ENCODE measurements around the gene TAS2R20. TPM values are rescaled to one million over a fixed set of nuclear protein-coding genes. Genes with fewer than 3 reads are reported as not detected.
A peak's percentile ranks its signal among the peaks of the same experiment; 100 is the strongest.

TAS2R20 gene
- total RNA-seq, 2 experiments from 2014 or later, result 1.9 to 2.2 TPM

DNA sequence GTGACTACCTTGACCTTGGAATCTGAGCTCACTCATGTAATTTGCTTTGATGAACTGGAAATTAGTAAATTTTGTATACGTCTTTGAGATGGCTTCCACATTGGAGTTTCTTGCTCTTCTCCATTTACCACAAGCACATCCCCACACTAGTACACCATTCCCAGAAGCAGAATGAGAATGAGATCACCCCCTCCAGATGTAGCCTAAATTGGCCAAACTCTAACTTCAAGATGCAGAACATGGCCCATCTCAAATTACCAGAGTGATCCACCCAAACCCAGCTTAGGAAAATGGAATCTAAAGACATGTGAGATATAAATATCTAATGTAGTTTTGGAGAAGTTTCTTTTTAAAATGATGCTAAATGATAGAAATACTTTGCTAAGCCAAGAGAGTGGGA, 9.5 kb upstream of the TAS2R20 start:
- CTCF ChIA-PET, result no interaction called here
- peaks cover 5% of the 10 kb centered on the region for H3K9me3 Mint-ChIP-seq (ENCODE audit: insufficient read depth)
- POLR2A ChIA-PET, result no interaction called here

DNA sequence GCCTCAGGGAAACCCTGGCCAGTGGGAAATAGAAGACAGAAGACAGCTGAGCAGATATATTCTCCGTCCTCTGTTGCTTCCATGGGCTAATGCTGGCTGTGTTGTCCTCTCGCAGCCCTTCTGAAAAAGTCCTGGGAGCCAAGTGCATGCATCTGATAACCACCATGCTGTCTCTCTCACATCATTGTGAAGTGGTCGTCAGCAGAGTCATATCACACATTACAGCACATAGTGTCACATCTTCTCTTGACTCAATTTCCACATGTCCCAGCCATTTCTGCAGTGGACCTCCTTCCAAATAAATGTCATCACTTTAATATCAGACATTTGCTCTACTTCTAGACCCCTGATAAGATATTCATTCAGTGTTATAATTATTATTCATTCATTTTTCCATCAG, 3.8 kb downstream of the TAS2R20 start:
- Mint-ChIP-seq H3K4me3 (no peak overlapping the region), H3K27me3 (ENCODE audit: low read depth) (no peaks in the 10 kb centered on the region), H3K9me3 (ENCODE audit: insufficient read depth) (peaks cover 12% of the 10 kb centered on the region), H3K36me3 (ENCODE audit: low read depth) (peaks cover 31% of the 10 kb centered on the region), H3K27ac (no peak overlapping the region), H3K4me1 (ENCODE audit: low read depth) (no peaks in the 10 kb centered on the region)
- no peak for DNase-seq
- ChIA-PET POLR2A (no interaction called here), CTCF (no interaction called here)
- no peak for ATAC-seq

More for the DNA sequence above, 9.5 kb upstream of the TAS2R20 start:
- DNase-seq, result no peak
- Mint-ChIP-seq H3K4me1 (ENCODE audit: low read depth) (no peaks in the 10 kb centered on the region), H3K36me3 (ENCODE audit: low read depth) (no peaks in the 10 kb centered on the region), H3K27ac (no peak overlapping the region), H3K4me3 (no peak overlapping the region), H3K27me3 (ENCODE audit: low read depth) (no peaks in the 10 kb centered on the region)
- ATAC-seq, result no peak

DNA sequence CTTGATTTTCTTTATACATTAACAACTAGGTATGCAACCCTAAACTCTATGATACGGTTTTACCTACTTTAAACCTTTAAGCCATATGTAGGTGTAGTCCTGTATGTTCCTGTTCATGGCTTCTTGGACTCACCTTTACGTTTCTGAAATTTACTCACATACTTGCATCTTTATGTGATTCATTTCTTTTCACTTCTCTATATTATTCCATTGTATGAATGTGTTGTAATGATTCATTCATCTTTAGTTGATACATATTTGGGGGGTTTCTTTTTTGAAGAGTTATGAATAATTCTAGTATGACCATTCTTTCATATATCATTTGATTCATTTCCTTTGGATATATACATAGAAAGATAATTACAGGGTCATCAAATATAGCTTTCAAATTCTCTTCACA, 9.0 kb downstream of the TAS2R20 start:
- H3K27ac Mint-ChIP-seq, result no peak overlapping the region
- no peaks in the 10 kb centered on the region for H3K4me1 Mint-ChIP-seq (ENCODE audit: low read depth)
- H3K27me3 Mint-ChIP-seq (ENCODE audit: low read depth), result peaks cover 9% of the 10 kb centered on the region
- no peak overlapping the region for H3K4me3 Mint-ChIP-seq
- peaks cover 12% of the 10 kb centered on the region for H3K9me3 Mint-ChIP-seq (ENCODE audit: insufficient read depth)
- ChIA-PET POLR2A (no interaction called here), CTCF (no interaction called here)
- ATAC-seq (no peak), DNase-seq (no peak)
- H3K36me3 Mint-ChIP-seq (ENCODE audit: low read depth), result peaks cover 29% of the 10 kb centered on the region

DNA sequence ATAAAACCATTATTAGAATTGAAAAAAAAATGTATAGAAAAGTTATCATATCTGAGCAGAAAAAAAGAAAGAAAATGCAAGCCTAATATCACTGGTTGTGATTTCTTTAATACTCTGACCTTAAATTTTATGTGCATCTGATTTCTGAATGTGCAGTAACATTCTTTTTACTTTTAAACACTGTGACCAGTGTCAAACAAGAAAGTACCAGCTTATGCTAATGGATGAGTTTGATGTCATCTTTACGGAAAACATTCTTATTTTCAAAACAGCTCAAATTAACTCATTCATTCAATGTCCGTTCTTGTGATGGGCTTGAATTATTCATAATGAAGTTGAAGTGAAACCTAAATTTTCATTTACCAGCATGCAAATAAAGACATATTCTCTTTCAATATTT, 11.3 kb downstream of the TAS2R20 start, which contains the start of gene TAS2R50:
TAS2R50 (minus strand) TSS at position 101 of the 400 bp plus-strand sequence; CDS start at position 49, 52 bp downstream.
- Mint-ChIP-seq H3K4me3 (no peak within 1 kb of the TSS), H3K9me3 (ENCODE audit: insufficient read depth) (peaks cover 7% of the 10 kb centered on the region), H3K4me1 (ENCODE audit: low read depth) (peaks cover 17% of the 10 kb centered on the region), H3K27me3 (ENCODE audit: low read depth) (peaks cover 12% of the 10 kb centered on the region), H3K27ac (no peak within 1 kb of the TSS), H3K36me3 (ENCODE audit: low read depth) (peaks cover 27% of the 10 kb centered on the region)
- ChIA-PET CTCF (interaction anchor here (0.7 kb wide), 1 partner anchor 213 kb away, joined by 3 read pairs; no protein-coding TSS in a partner anchor), POLR2A (no interaction called here)
- DNase-seq (no peak), ATAC-seq (no peak)

DNA sequence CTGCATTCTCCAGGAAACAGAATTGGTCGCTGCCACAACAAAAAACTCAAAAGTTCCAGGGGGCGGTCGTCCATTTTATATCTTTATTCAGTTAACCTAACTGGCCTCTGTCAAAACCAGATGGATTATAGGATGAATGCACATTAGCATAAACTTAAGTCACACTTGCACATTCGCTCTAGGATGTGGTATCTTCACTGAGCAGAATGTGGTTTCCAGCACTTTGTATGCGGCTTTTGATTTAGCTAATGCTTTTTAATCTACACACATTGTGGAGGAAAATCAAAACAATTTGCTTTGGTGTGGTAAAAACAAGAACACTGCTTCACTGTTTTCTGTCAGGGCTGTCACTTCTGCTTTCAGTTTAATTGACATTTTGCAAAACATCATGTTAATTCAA, 15.9 kb downstream of the TAS2R20 start:
- ATAC-seq (peak; percentile 90), DNase-seq (peak; percentile 80)
- Mint-ChIP-seq H3K27me3 (ENCODE audit: low read depth) (peaks cover 34% of the 10 kb centered on the region), H3K4me1 (ENCODE audit: low read depth) (peaks cover 24% of the 10 kb centered on the region), H3K36me3 (ENCODE audit: low read depth) (peaks cover 16% of the 10 kb centered on the region), H3K4me3 (peak overlapping the region; percentile 35), H3K27ac (no peak overlapping the region), H3K9me3 (ENCODE audit: insufficient read depth) (no peaks in the 10 kb centered on the region)
- CTCF ChIA-PET, result no interaction called here
- POLR2A ChIA-PET, result interaction anchor here (0.8 to 1.1 kb wide), 2 partner anchors 188 to 189 kb away, joined by 4 read pairs; partner anchors contain the start of gene SMIM10L1

DNA sequence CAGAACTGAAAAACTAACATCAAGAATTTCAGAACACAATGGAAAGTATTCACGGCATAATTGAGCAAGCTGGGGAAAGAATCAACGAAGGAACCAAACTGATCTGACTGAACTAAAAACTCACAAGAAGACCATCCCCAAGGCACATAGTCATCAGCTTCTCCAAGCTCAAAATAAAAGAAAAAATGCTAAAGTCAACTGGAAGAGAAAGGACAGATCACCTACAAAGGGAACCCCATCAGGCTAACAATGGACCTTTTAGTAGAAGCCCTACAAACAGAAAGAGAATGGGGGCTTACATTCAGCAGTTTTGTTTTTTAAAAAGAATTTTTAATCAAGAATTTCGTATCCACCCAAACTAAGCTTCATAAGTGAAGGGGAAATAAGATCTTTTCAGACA, 23.1 kb downstream of the TAS2R20 start:
- DNase-seq (no peak), ATAC-seq (no peak)
- ChIA-PET POLR2A (no interaction called here), CTCF (interaction anchor here (1.6 kb wide), 1 partner anchor 11 kb away, joined by 4 read pairs; no protein-coding TSS in a partner anchor)
- Mint-ChIP-seq H3K9me3 (ENCODE audit: insufficient read depth) (no peaks in the 10 kb centered on the region), H3K36me3 (ENCODE audit: low read depth) (peaks cover 17% of the 10 kb centered on the region), H3K27me3 (ENCODE audit: low read depth) (peaks cover 26% of the 10 kb centered on the region), H3K27ac (no peak overlapping the region), H3K4me3 (no peak overlapping the region), H3K4me1 (ENCODE audit: low read depth) (no peaks in the 10 kb centered on the region)

DNA sequence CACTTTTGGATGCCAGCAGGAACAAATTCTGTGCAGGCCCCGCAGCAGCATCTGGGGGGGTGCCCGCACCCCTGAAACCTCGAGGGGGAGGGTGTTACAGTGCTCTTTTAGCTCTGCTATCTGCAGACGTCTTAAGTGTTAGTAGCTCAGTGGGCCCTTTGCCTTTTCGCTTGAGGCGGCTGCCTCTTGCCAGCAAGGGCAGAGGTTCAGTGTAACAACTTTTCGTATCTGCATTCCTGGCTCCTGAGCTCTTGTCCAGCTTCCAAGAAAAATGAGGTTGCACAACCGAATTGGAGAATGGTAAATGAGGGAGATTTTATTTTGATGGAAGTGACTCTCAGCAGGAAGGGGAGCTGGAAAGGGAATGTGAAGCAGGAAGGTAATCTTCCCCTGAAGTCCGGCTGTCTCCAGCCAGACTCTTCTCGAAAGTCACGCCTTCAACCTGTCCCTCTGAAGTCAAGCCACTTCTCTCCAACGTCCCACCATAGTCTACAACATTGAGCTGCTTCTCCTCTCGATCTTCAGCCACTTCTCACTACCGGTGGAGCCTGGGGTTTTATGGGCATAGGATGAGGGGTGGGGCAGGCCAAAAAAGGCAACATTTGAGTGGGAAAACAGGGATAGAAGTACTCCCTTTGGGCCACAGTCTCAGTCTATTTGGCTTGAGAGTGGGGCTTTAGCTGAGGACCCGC, 29.2 kb downstream of the TAS2R20 start:
- no peak overlapping the region for H3K27ac Mint-ChIP-seq
- ChIA-PET CTCF (interaction anchor here (0.9 kb wide), 1 partner anchor 518 kb away, joined by 3 read pairs; no protein-coding TSS in a partner anchor), POLR2A (no interaction called here)

DNA sequence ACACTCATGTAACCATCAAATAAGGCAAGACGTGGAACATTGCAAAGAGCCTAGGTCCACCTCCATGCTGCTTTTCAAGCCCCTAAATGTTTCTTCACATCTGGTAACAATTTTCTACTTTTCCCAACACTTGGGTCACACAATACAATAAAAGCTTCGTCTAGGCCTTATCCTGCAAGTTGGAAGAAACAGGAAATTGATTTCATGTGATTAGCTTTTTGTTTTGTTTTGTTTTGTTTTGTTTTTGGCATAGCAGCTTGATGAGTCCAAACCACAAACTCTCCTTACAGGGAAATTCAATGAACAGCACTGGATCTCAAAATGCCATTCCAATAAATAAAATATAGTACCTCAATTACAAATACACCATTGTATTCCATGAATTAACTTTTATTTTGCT, 30.7 kb downstream of the TAS2R20 start:
- no peaks in the 10 kb centered on the region for H3K27me3 Mint-ChIP-seq (ENCODE audit: low read depth)
- ChIA-PET CTCF (no interaction called here), POLR2A (no interaction called here)
- H3K4me1 Mint-ChIP-seq (ENCODE audit: low read depth), result peaks cover 1% of the 10 kb centered on the region
- H3K4me3 Mint-ChIP-seq, result no peak overlapping the region
- H3K36me3 Mint-ChIP-seq (ENCODE audit: low read depth), result peaks cover 11% of the 10 kb centered on the region
- ATAC-seq, result no peak
- no peak overlapping the region for H3K27ac Mint-ChIP-seq
- H3K9me3 Mint-ChIP-seq (ENCODE audit: insufficient read depth), result no peaks in the 10 kb centered on the region
- DNase-seq, result no peak

More for the DNA sequence above, 29.2 kb downstream of the TAS2R20 start:
- ATAC-seq (no peak), DNase-seq (no peak)
- H3K4me3 Mint-ChIP-seq, result no peak overlapping the region
- peaks cover 1% of the 10 kb centered on the region for H3K4me1 Mint-ChIP-seq (ENCODE audit: low read depth)
- peaks cover 15% of the 10 kb centered on the region for H3K36me3 Mint-ChIP-seq (ENCODE audit: low read depth)
- no peaks in the 10 kb centered on the region for H3K27me3 Mint-ChIP-seq (ENCODE audit: low read depth)
- no peaks in the 10 kb centered on the region for H3K9me3 Mint-ChIP-seq (ENCODE audit: insufficient read depth)

DNA sequence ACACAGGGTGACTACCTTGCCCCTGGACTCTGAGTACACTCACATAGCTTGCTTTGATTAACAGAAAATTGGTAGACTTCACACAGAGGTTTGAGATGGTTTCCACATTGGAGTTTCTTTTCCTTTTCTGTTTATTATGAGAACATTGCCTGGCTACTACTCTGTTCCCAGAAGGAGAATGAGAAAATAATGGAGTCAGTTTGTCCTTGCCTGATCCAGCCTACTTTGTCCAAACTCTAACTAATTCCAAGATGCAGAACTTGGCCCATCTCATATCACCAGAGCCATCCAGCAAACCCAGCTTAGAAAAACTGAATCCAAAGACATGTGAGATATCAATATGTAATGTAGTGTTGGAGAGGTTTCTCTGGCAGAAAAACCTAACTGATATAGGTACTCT, 31.8 kb downstream of the TAS2R20 start:
- POLR2A ChIA-PET, result no interaction called here
- no peaks in the 10 kb centered on the region for H3K9me3 Mint-ChIP-seq (ENCODE audit: insufficient read depth)
- no peaks in the 10 kb centered on the region for H3K27me3 Mint-ChIP-seq (ENCODE audit: low read depth)
- H3K4me1 Mint-ChIP-seq (ENCODE audit: low read depth), result peaks cover 1% of the 10 kb centered on the region
- H3K27ac Mint-ChIP-seq, result no peak overlapping the region
- H3K4me3 Mint-ChIP-seq, result no peak overlapping the region
- DNase-seq (no peak), ATAC-seq (no peak)
- CTCF ChIA-PET, result no interaction called here
- H3K36me3 Mint-ChIP-seq (ENCODE audit: low read depth), result peaks cover 11% of the 10 kb centered on the region

DNA sequence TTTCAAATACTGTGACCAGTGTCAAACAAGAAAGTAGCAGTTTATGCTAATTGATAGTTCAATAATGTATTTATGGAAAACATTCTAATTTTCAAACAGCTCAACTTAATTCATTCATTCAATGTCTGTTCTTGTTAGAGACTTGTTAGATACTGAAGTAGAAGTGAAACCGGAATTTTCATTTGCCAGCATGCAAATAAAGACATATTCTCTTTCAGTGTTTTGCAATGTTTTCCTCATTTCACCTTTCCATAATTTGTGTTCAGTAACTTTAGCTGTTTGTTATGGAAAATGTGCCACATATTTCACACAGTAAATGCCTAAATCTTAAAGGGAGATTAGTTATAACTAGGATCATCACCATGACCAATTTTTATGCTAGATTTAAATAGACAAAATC, 32.6 kb downstream of the TAS2R20 start:
- Mint-ChIP-seq H3K9me3 (ENCODE audit: insufficient read depth) (no peaks in the 10 kb centered on the region), H3K4me1 (ENCODE audit: low read depth) (peaks cover 8% of the 10 kb centered on the region), H3K27ac (no peak overlapping the region), H3K36me3 (ENCODE audit: low read depth) (peaks cover 11% of the 10 kb centered on the region), H3K27me3 (ENCODE audit: low read depth) (no peaks in the 10 kb centered on the region), H3K4me3 (no peak overlapping the region)
- POLR2A ChIA-PET, result no interaction called here
- DNase-seq (no peak), ATAC-seq (no peak)
- CTCF ChIA-PET, result no interaction called here

DNA sequence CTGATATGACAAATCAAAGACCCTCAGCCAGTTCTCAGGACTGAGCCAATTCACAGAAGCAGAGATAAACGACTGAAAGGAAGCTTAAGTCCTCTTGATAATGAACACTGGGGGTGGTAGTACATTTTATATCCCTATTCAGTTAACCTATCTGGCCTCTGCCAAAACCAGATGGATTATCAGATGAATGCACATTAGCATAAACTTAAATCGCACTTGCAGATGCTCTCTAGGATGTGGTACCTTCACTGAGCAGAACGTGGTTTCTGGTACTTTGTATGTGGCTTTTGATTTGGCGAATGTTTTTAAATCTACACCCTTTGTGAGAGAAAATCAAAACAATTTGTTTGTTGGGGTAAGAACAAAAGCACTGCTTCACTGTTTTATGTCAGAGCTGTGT, 37.9 kb downstream of the TAS2R20 start:
- Mint-ChIP-seq H3K4me3 (no peak overlapping the region), H3K9me3 (ENCODE audit: insufficient read depth) (peaks cover 9% of the 10 kb centered on the region), H3K27me3 (ENCODE audit: low read depth) (no peaks in the 10 kb centered on the region), H3K27ac (no peak overlapping the region), H3K4me1 (ENCODE audit: low read depth) (peaks cover 29% of the 10 kb centered on the region), H3K36me3 (ENCODE audit: low read depth) (peaks cover 19% of the 10 kb centered on the region)
- peak; percentile 51 for ATAC-seq
- ChIA-PET POLR2A (interaction anchor here (1.0 kb wide), 1 partner anchor 211 kb away, joined by 3 read pairs; the partner anchor contains the start of gene SMIM10L1), CTCF (interaction anchor here (0.7 kb wide), 1 partner anchor 111 kb away, joined by 3 read pairs; the partner anchor contains the start of gene PRR4)
- DNase-seq, result peak; percentile 37

DNA sequence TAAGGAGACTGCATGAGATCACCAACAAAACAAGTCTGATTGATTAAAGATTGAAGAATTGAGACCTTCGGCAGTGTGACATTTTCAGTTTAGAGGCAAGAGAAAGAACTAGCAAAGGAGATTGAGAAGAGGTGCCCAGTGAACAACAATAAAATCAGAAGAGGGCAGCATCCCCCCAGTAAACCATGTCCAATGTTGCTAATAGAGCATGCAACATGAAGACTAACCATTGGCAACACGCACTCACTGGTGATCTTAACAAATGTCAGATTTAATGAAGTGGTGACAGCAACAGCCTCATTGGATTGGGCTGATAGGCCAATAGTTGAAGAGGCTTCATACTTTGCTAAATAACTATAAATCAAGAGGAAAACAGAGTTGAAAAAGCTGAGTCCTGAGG, 38.3 kb downstream of the TAS2R20 start:
- ATAC-seq (no peak), DNase-seq (peak; percentile 23)
- CTCF ChIA-PET, result interaction anchor here (0.7 kb wide), 1 partner anchor 111 kb away, joined by 3 read pairs; the partner anchor contains the start of gene PRR4
- H3K4me1 Mint-ChIP-seq (ENCODE audit: low read depth), result peaks cover 29% of the 10 kb centered on the region
- peaks cover 12% of the 10 kb centered on the region for H3K9me3 Mint-ChIP-seq (ENCODE audit: insufficient read depth)
- H3K27me3 Mint-ChIP-seq (ENCODE audit: low read depth), result no peaks in the 10 kb centered on the region
- H3K36me3 Mint-ChIP-seq (ENCODE audit: low read depth), result peaks cover 22% of the 10 kb centered on the region
- no peak overlapping the region for H3K27ac Mint-ChIP-seq
- no peak overlapping the region for H3K4me3 Mint-ChIP-seq
- POLR2A ChIA-PET, result no interaction called here
